Keratinocyte (primary cell): Measurements from ENCODE around the gene STPG4. TPM values are rescaled to one million over a fixed set of nuclear protein-coding genes. Genes with fewer than 3 reads are reported as not detected.
A peak's percentile ranks its signal among the peaks of the same experiment; 100 is the strongest.

Experiments used
- DNase-seq: peaks from one replicate; pipeline ENCODE4 v3.0.0-alpha.2; 2011; ENCODE audit warnings: low read depth, missing footprints, low spot score
- FAIRE-seq: peaks from 2 replicates; lab custom pipeline; 2011; peaks lifted over from hg19 to GRCh38; lab: Jason Lieb, UNC
- H2AFZ ChIP-seq: 2 replicates; pipeline ENCODE4 v1.6.0; 2012; ENCODE audit warnings: low read length, control low read depth, inconsistent platforms; ENCODE audit not compliant: control insufficient read depth
- H3K27ac ChIP-seq: 2 replicates; pipeline ENCODE4 v1.5.1; 2011; ENCODE audit warnings: low read length; ENCODE audit not compliant: control insufficient read depth, insufficient read depth
- H3K27me3 ChIP-seq: 3 replicates; pipeline ENCODE4 v1.6.0; 2011; ENCODE audit warnings: low read length; ENCODE audit not compliant: control insufficient read depth, insufficient read depth; ENCODE audit errors: extremely low read depth
- H3K36me3 ChIP-seq, 2 experiments: 2 replicates in 1 of 2; 3 replicates in 1 of 2; pipeline ENCODE4 v1.5.1; 2011; ENCODE audit warnings: low read length in 2 of 2, mild to moderate bottlenecking in 1 of 2; ENCODE audit not compliant: control insufficient read depth in 2 of 2, insufficient read depth in 2 of 2; ENCODE audit errors: extremely low read depth in 1 of 2
- H3K4me1 ChIP-seq: 3 replicates; pipeline ENCODE4 v1.5.1; 2011; ENCODE audit warnings: low read length; ENCODE audit not compliant: control insufficient read depth, insufficient read depth; ENCODE audit errors: extremely low read depth
- H3K4me2 ChIP-seq: 3 replicates; pipeline ENCODE4 v1.6.0; 2011; ENCODE audit warnings: low read depth, low read length; ENCODE audit not compliant: control insufficient read depth, insufficient read depth; ENCODE audit errors: extremely low read depth
- H3K4me3 ChIP-seq, 3 experiments: fragments of 200-600 bp in 1 of 3; sonication (generic) in 1 of 3; 2 replicates in 2 of 3; 3 replicates in 1 of 3; pipeline ENCODE4 v1.5.1; 2011 to 2016; ENCODE audit warnings: low read length in 3 of 3, mild to moderate bottlenecking in 3 of 3, control low read depth in 2 of 3, inconsistent platforms in 1 of 3, low read depth in 1 of 3, mixed read lengths in 1 of 3, mixed run types in 1 of 3, moderate library complexity in 1 of 3; ENCODE audit not compliant: control insufficient read depth in 2 of 3, insufficient read depth in 2 of 3; ENCODE audit errors: extremely low read depth in 1 of 3
- H3K79me2 ChIP-seq: 2 replicates; pipeline ENCODE4 v1.6.0; 2012; ENCODE audit warnings: low read length; ENCODE audit not compliant: control insufficient read depth, insufficient read depth
- H3K9ac ChIP-seq: 3 replicates; pipeline ENCODE4 v1.6.0; 2011; ENCODE audit warnings: low read length; ENCODE audit not compliant: control insufficient read depth, insufficient read depth; ENCODE audit errors: extremely low read depth
- H3K9me1 ChIP-seq: 3 replicates; pipeline ENCODE4 v1.6.0; 2011; ENCODE audit warnings: low read length; ENCODE audit not compliant: control insufficient read depth, insufficient read depth; ENCODE audit errors: extremely low read depth
- H3K9me3 ChIP-seq: 2 replicates; pipeline ENCODE4 v1.5.1; 2012; ENCODE audit warnings: low read depth, low read length; ENCODE audit not compliant: control insufficient read depth
- H4K20me1 ChIP-seq: 3 replicates; pipeline ENCODE4 v1.6.0; 2011; ENCODE audit warnings: low read length; ENCODE audit not compliant: control insufficient read depth, insufficient read depth; ENCODE audit errors: extremely low read depth
- EZH2 ChIP-seq: IDR thresholded peaks from one replicate; pipeline ENCODE4 v1.6.1; 2012; ENCODE audit warnings: inconsistent platforms, mild to moderate bottlenecking, low read length, moderate library complexity
- dilution Hi-C: fragments of 300-500 bp; cut with MboI; formaldehyde crosslinking; loops from one replicate; pipeline ENCODE4 v1.7.0; 2020; ENCODE audit warnings: low sequenced_read_pairs; ENCODE audit not compliant: extremely low pct_ligation_motif_present
- polyA plus RNA-seq, 5 experiments: library from polyadenylated mRNA; depleted of rRNA in 3 of 5; stranded (reverse) in 3 of 5; stranded (forward) in 1 of 5; unstranded in 1 of 5; fragments of >200 nt; gene quantifications; 1 replicate in 1 of 5; 2 replicates in 3 of 5; 3 replicates in 1 of 5; pipeline versions ENCODE4 v1.2.1 to v1.2.3, GENCODE V29; 2011 to 2012; ENCODE audit warnings: missing spikeins in 2 of 5, low read depth in 1 of 5, low replicate concordance in 1 of 5
- TF ChIP-seq, protein P1 (sequence below), 3 experiments: IDR thresholded peaks in 1 of 3; conservative IDR thresholded peaks in 1 of 3; optimal IDR thresholded peaks in 1 of 3; 2 replicates in 2 of 3; 3 replicates in 1 of 3; pipeline versions ENCODE3 to v1.5.1; 2011; ENCODE audit warnings: low read length in 3 of 3, mild to moderate bottlenecking in 3 of 3, moderate library complexity in 2 of 3, control low read depth in 1 of 3, inconsistent platforms in 1 of 3; ENCODE audit not compliant: insufficient read depth in 2 of 3; ENCODE audit errors: extremely low read depth in 1 of 3

STPG4 gene
- polyA plus RNA-seq, 1 donor (not counting 4 experiments of a cell fraction or from before 2014, with no cell fraction given): 0.26 TPM

DNA sequence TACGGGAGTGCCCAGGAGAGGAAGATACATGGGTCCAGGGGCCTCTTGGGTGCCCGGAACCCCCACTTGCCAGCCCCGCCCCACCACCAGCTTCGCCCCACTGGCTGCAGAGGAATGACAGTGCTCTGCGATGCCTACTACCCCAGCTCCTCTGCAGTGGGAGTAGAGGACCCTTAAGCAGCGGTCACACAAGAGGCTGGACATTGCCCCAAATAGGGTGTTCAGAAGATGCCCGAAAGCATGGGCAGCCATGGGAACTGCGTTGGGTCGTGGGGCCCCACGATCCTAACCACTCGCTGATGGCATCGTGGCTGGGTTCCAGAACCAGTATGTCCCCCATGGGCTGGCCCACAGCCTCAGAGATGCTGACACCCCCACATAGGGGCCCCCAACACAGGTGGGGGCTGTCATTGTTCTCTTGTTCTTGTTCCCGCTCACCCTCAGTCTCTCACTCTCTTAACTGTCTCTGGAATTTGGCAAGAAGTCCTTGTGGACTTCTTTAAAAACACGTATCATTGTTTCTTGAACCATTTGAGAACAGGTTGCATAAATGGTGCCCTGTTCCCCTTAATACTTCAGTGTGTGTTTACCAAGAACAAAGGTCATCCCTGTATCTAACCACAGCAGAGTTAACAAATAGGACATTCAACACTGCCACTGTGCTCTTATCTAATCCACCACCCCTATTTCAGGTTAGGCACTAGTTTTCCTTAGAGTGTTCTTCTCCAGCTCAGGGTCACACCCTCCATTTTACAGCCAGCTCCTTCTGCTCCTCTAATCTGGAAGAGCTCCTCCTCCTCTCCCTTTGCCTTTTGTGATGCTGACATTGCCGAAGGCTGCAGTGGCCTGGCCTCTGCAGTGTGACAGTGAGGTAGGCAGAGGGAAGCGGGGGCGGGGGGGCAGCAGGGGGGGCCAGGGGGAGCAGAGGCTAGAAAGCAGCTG, 76.3 kb downstream of the STPG4 start:
- no peak overlapping the region for H3K27ac ChIP-seq
- H3K9me1 ChIP-seq: no peaks in the 10 kb centered on the region
- no peak for DNase-seq
- H3K4me2 ChIP-seq: no peak overlapping the region
- dilution Hi-C loops: no loop called here
- peaks cover 8% of the 10 kb centered on the region for H3K4me1 ChIP-seq
- no peak for TF ChIP-seq EZH2
- TF ChIP-seq, protein P1, sequence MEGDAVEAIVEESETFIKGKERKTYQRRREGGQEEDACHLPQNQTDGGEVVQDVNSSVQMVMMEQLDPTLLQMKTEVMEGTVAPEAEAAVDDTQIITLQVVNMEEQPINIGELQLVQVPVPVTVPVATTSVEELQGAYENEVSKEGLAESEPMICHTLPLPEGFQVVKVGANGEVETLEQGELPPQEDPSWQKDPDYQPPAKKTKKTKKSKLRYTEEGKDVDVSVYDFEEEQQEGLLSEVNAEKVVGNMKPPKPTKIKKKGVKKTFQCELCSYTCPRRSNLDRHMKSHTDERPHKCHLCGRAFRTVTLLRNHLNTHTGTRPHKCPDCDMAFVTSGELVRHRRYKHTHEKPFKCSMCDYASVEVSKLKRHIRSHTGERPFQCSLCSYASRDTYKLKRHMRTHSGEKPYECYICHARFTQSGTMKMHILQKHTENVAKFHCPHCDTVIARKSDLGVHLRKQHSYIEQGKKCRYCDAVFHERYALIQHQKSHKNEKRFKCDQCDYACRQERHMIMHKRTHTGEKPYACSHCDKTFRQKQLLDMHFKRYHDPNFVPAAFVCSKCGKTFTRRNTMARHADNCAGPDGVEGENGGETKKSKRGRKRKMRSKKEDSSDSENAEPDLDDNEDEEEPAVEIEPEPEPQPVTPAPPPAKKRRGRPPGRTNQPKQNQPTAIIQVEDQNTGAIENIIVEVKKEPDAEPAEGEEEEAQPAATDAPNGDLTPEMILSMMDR (optimal IDR thresholded peaks at IDR 0.05 in 1 of 3, IDR thresholded peaks at IDR 0.05 in 1 of 3, conservative IDR thresholded peaks at IDR 0.05 in 1 of 3; ENCODE audit: extremely low read depth in 1 of 3, insufficient read depth in 2 of 3, low read length in 3 of 3): no peak
- H3K36me3 ChIP-seq: no peaks in the 10 kb centered on the region
- no peak overlapping the region for H3K4me3 ChIP-seq
- H3K9ac ChIP-seq: no peak overlapping the region
- H4K20me1 ChIP-seq: no peaks in the 10 kb centered on the region
- H3K27me3 ChIP-seq: no peaks in the 10 kb centered on the region
- H2AFZ ChIP-seq: no peak overlapping the region
- no peaks in the 10 kb centered on the region for H3K9me3 ChIP-seq
- no peak for FAIRE-seq
- H3K79me2 ChIP-seq: no peaks in the 10 kb centered on the region

DNA sequence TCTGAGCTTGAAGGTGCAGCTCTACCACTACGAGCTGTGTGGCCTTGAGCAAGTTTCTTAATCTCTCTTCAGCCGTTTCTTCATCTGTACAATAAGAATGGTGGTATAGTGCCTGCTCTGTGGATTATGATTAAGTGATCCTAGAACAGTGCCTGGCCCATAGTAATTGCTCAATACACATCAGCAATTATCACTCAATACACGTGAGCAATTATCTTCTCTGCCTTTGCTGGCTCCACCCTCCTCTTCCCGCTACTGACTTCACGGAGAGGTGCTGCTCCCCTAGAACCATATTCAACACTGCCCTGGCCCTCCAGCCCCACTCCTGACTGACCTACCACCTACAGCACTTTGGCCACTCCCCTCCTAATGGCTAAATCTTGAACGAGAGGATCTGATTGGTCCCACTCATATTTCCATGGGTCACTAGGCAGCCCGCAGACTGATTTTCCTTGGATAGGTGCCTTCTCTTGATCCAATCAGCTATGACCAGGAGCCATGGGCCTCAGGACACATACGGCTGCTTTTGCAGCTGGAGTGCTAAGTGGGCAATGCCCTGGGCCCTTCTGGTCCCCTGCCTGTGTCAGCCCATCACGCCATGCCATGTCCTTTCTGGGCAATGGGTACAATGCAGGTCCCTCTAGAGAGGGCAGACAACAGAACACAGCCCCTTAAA, 77.5 kb downstream of the STPG4 start:
- H3K9ac ChIP-seq: no peak overlapping the region
- H3K4me3 ChIP-seq: no peak overlapping the region
- H3K27me3 ChIP-seq: no peaks in the 10 kb centered on the region
- dilution Hi-C loops: no loop called here
- no peaks in the 10 kb centered on the region for H3K9me1 ChIP-seq
- H3K4me2 ChIP-seq: peak overlapping the region; percentile 16
- peaks cover 14% of the 10 kb centered on the region for H3K4me1 ChIP-seq
- H4K20me1 ChIP-seq: no peaks in the 10 kb centered on the region
- no peaks in the 10 kb centered on the region for H3K36me3 ChIP-seq
- H3K27ac ChIP-seq: peak overlapping the region; percentile 24
- H3K9me3 ChIP-seq: no peaks in the 10 kb centered on the region
- H3K79me2 ChIP-seq: no peaks in the 10 kb centered on the region
- no peak overlapping the region for H2AFZ ChIP-seq
- FAIRE-seq (no peak), DNase-seq (no peak)
- TF ChIP-seq, protein P1 (optimal IDR thresholded peaks at IDR 0.05 in 1 of 3, IDR thresholded peaks at IDR 0.05 in 1 of 3, conservative IDR thresholded peaks at IDR 0.05 in 1 of 3; ENCODE audit: extremely low read depth in 1 of 3, insufficient read depth in 2 of 3, low read length in 3 of 3): no peak
- TF ChIP-seq EZH2: no peak
